Endothelial cell (in vitro differentiated cells): ENCODE data around the gene CXCL3. TPM values are rescaled to one million over a fixed set of nuclear protein-coding genes. Genes with fewer than 3 reads are reported as not detected.

ENCODE experiments used
- DNase-seq: peaks from one replicate; pipeline ENCODE4 v3.0.0; 2021; ENCODE audit warnings: low spot score
- H3K27ac Mint-ChIP-seq: one replicate; pipeline ENCODE4 v1.8.0; 2021; ENCODE audit warnings: mixed read lengths, inconsistent platforms; ENCODE audit not compliant: unreplicated experiment
- H3K27me3 Mint-ChIP-seq: one replicate; pipeline ENCODE4 v1.8.0; 2021; ENCODE audit warnings: mild to moderate bottlenecking, moderate library complexity, mixed read lengths, inconsistent platforms; ENCODE audit not compliant: unreplicated experiment
- H3K36me3 Mint-ChIP-seq: one replicate; pipeline ENCODE4 v1.8.0; 2021; ENCODE audit warnings: mild to moderate bottlenecking, low read depth, mixed read lengths, inconsistent platforms; ENCODE audit not compliant: unreplicated experiment
- H3K4me1 Mint-ChIP-seq: one replicate; pipeline ENCODE4 v1.8.0; 2021; ENCODE audit warnings: mild to moderate bottlenecking, mixed read lengths, inconsistent platforms; ENCODE audit not compliant: unreplicated experiment
- H3K4me3 Mint-ChIP-seq: one replicate; pipeline ENCODE4 v1.8.0; 2021; ENCODE audit warnings: mild to moderate bottlenecking, mixed read lengths, inconsistent platforms; ENCODE audit not compliant: unreplicated experiment
- H3K9me3 Mint-ChIP-seq: one replicate; pipeline ENCODE4 v1.8.0; 2021; ENCODE audit warnings: mixed read lengths, inconsistent platforms; ENCODE audit not compliant: unreplicated experiment
- CTCF ChIP-seq: fragments of 200-600 bp; sonication (generic); IDR thresholded peaks from one replicate; pipeline ENCODE4 v1.5.0; 2021; ENCODE audit warnings: antibody characterized with exemption; ENCODE audit not compliant: unreplicated experiment
- total RNA-seq: library from RNA; stranded (reverse); fragmentation: NEBNext Ultra II Directional; extraction: Animal tissue kit (Norgen Biotek cat#: 25700); gene quantifications from one replicate; pipeline ENCODE4 v1.2.1, GENCODE V29; 2021; ENCODE audit not compliant: unreplicated experiment

Gene CXCL3
- total RNA-seq, 1 donor from 2014 or later = 2.7 TPM

- no peaks in the 10 kb centered on the region for H3K36me3 Mint-ChIP-seq
- H3K4me1 Mint-ChIP-seq = peaks cover 18% of the 10 kb centered on the region
- no peaks in the 10 kb centered on the region for H3K27me3 Mint-ChIP-seq
- peak overlapping the region; percentile 89 for H3K27ac Mint-ChIP-seq
- H3K4me3 Mint-ChIP-seq = peak overlapping the region; percentile 93
- DNase-seq = no peak
- no peaks in the 10 kb centered on the region for H3K9me3 Mint-ChIP-seq
- no peak for TF ChIP-seq CTCF
Observed at GRCh38 chr4:74039315-74039763, 850 bp upstream of the CXCL3 start.

GRCh38 chr4:74038086-74038424, 434 bp downstream of the CXCL3 start:
- H3K36me3 Mint-ChIP-seq = no peaks in the 10 kb centered on the region
- TF ChIP-seq CTCF = no peak
- peaks cover 18% of the 10 kb centered on the region for H3K4me1 Mint-ChIP-seq
- H3K4me3 Mint-ChIP-seq = peak overlapping the region; percentile 93
- H3K9me3 Mint-ChIP-seq = no peaks in the 10 kb centered on the region
- peak; percentile 7 for DNase-seq
- H3K27me3 Mint-ChIP-seq = no peaks in the 10 kb centered on the region
- H3K27ac Mint-ChIP-seq = no peak overlapping the region

GRCh38 chr4:74037076-74037955, 1.2 kb downstream of the CXCL3 start:
- no peak for TF ChIP-seq CTCF
- peak overlapping the region; percentile 93 for H3K4me3 Mint-ChIP-seq
- DNase-seq = no peak
- no peaks in the 10 kb centered on the region for H3K36me3 Mint-ChIP-seq
- H3K9me3 Mint-ChIP-seq = no peaks in the 10 kb centered on the region
- no peaks in the 10 kb centered on the region for H3K27me3 Mint-ChIP-seq
- peaks cover 18% of the 10 kb centered on the region for H3K4me1 Mint-ChIP-seq
- H3K27ac Mint-ChIP-seq = no peak overlapping the region

GRCh38 chr4:74033739-74034138, 4.8 kb downstream of the CXCL3 start:
- Mint-ChIP-seq H3K36me3 (no peaks in the 10 kb centered on the region), H3K27me3 (no peaks in the 10 kb centered on the region), H3K9me3 (no peaks in the 10 kb centered on the region), H3K4me1 (peaks cover 11% of the 10 kb centered on the region), H3K4me3 (no peak overlapping the region), H3K27ac (no peak overlapping the region)
- no peak for TF ChIP-seq CTCF
- no peak for DNase-seq

GRCh38 chr4:74032064-74032463, 6.4 kb downstream of the CXCL3 start:
- H3K4me3 Mint-ChIP-seq = no peak overlapping the region
- no peak overlapping the region for H3K27ac Mint-ChIP-seq
- DNase-seq = no peak
- H3K36me3 Mint-ChIP-seq = no peaks in the 10 kb centered on the region
- H3K9me3 Mint-ChIP-seq = no peaks in the 10 kb centered on the region
- peaks cover under 1% of the 10 kb centered on the region for H3K4me1 Mint-ChIP-seq
- TF ChIP-seq CTCF = no peak
- no peaks in the 10 kb centered on the region for H3K27me3 Mint-ChIP-seq
